Islet of Langerhans (tissue), 1 donor: ENCODE results near the gene PDCD2.
"Not testable (repeated sequence)": the region's sequence is repeated elsewhere in the genome, so short reads cannot be mapped to it uniquely, and the experiment has no call there.

ENCODE experiments used
- FAIRE-seq: peaks from one replicate; lab custom pipeline; 2011; peaks lifted over from hg19 to GRCh38; lab: Jason Lieb, UNC

PDCD2 gene

DNA sequence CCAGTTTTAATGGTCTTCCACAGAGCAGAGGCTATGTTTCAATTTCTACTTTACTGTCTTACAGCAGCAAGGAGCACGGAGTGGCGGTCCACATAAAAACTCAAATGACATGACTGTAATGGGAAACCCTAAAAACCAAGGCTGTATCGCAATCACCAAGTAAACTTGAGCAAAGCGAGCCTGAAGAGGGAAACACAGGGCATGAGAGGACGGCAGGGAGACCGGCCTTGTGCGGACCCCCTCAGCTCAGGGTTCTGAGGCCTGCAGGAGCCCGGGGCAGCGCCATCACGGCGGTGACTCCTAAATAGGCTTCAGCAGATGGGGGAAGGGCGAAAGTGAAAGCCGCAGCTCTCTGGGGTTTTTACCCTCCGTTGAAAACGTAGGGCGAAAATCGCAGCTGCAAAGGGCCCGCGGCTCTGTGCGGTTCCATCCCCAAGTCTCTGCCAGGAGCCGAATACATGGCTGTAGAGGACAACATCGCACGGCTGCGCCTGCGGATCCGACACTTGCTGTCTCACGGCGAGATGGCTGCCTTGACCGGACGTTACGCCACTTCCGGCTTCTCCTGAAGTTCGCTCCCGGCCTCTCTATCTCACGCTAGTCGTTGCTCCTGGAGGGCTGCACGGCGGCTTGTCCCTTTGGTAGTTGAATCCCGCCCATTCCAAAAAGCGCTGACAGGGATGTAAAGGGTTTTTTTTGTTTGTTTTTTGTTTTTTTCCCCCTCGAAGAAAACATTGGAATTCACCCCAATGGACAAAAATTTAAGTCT, 31.5 kb downstream of the PDCD2 start, which contains the start of gene PSMB1:
Gene PSMB1, minus strand, starts transcription at position 543 of the 769 bp plus-strand sequence. Its CDS starts 65 bp downstream, at position 478.
- FAIRE-seq: peak; percentile 41

GRCh38 chr6:170545405-170545804, 39.0 kb downstream of the PDCD2 start:
- peak; percentile 24 for FAIRE-seq

DNA sequence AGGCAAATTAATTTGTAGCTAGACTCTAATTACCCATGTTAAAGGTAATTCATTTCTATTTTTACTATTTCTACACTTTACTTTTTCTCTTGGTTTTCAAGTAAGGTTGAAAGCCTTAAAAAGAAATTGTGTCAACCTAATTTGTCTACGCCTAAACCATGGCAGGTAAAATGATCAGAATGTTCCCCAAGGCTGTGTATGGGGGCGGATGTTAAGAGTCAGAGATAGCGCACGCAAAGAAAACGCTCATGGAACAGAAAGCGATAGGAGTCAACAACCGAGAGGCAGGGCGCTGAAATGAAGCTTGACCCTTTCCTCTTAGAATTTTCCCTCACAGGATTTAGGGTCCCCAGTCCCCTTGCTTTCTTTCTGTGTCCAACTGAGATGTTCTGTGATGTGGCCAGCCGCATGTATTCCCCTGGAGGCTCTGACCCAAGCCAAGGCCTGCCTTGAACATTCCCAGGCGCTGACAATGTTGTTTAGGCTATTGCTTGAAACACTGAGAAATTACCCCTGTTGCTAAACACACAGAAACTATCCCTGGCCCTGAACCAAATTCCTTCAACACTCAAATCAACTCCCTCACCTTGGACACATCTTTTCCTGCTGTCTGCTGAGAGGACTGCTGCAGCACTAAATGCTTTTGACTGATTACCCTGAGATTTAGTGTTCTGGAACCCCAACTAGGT, 42.3 kb downstream of the PDCD2 start:
- FAIRE-seq: no peak

- no peak for FAIRE-seq
Measured at GRCh38 chr6:170537329-170537728, 47.1 kb downstream of the PDCD2 start.

- no peak for FAIRE-seq
Measured at GRCh38 chr6:170536671-170537070, 47.8 kb downstream of the PDCD2 start.

DNA sequence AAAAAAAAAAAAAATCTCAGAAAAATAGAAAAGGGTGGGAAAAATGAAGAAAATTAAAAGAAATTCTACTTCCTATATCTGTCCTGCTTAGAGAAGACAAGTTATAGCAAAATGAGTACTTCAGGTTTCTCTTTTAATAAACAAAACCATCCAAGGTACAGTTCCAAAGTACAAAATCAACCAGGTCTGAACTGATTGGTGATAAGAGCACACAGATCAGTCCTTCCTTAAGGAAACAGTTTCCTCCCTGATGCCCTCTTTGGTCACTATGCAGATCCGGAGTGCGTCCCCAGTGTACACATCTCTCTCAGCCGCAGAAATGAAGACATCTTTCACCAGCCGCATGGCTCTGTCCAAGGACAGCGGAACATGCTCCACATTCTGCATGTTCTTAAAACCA, 49.4 kb downstream of the PDCD2 start:
- FAIRE-seq: no peak

GRCh38 chr6:170533792-170534191, 50.6 kb downstream of the PDCD2 start:
- no peak for FAIRE-seq

GRCh38 chr6:170532867-170533488, 51.5 kb downstream of the PDCD2 start:
- no peak for FAIRE-seq

DNA sequence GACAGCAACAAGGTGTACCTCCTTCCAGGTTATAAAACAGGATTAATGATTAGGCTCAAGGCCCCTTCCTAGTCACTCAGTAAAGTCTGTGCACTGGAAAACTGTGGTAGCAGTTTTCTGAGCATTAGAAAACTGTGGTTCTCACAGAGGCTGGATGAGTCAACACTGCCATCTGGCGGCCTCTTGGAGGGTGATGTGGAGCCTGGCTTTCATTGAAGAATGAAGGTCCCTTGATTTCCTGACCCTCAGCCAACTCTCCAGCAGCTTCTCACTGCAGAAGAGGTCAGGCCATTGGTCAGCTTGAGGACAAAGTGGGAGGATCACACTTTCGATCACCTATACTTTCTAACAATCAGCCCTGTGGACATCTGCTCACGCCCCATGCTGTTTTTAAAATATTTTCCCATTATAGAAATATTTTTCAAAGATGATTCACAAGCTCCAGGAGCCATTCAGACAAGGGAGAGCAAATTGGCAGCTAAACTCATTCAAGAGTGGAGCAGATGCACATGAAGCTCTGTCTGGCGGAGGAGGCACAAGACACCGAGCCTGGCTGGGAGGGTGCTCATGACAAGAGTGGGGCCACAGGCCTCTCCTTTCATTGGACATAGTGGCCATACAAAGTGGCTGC, 54.5 kb downstream of the PDCD2 start:
- FAIRE-seq: peak; percentile 91

GRCh38 chr6:170527995-170528394, 56.4 kb downstream of the PDCD2 start:
- FAIRE-seq: not testable (repeated sequence)

- FAIRE-seq: no peak
Measured at GRCh38 chr6:170525795-170526194, 58.6 kb downstream of the PDCD2 start.
